Hepatocyte (in vitro differentiated cells): Measurements from ENCODE around the gene BCAS1. TPM values are rescaled to one million over a fixed set of nuclear protein-coding genes. Genes with fewer than 3 reads are reported as not detected.

Experiments used
- DNase-seq: peaks from one replicate; pipeline ENCODE4 v3.0.0-alpha.2; 2016; ENCODE audit warnings: low spot score
- H2AFZ ChIP-seq: fragments of 200-600 bp; sonication (generic); 2 replicates; pipeline ENCODE4 v1.6.0; 2016; ENCODE audit warnings: antibody characterized with exemption, mild to moderate bottlenecking
- H3K27ac ChIP-seq: fragments of 200-600 bp; sonication (generic); 2 replicates; pipeline ENCODE4 v1.5.1; 2016; ENCODE audit warnings: mild to moderate bottlenecking
- H3K27me3 ChIP-seq: fragments of 200-600 bp; sonication (generic); 2 replicates; pipeline ENCODE4 v1.6.1; 2016
- H3K36me3 ChIP-seq: fragments of 200-600 bp; sonication (generic); replicated peaks from 2 replicates; pipeline ENCODE4 v1.5.1; 2016; ENCODE audit warnings: low read depth; ENCODE audit not compliant: insufficient read depth
- H3K4me1 ChIP-seq: fragments of 200-600 bp; sonication (generic); 2 replicates; pipeline ENCODE4 v1.5.1; 2016; ENCODE audit warnings: mild to moderate bottlenecking, moderate library complexity; ENCODE audit not compliant: insufficient read depth
- H3K4me2 ChIP-seq: fragments of 200-600 bp; sonication (generic); 2 replicates; pipeline ENCODE4 v1.6.0; 2016
- H3K4me3 ChIP-seq: fragments of 200-600 bp; sonication (generic); 2 replicates; pipeline ENCODE4 v1.5.1; 2016; ENCODE audit warnings: mild to moderate bottlenecking
- H3K79me2 ChIP-seq: fragments of 200-600 bp; sonication (generic); 2 replicates; pipeline ENCODE4 v1.6.0; 2017; ENCODE audit warnings: mild to moderate bottlenecking
- H3K9me2 ChIP-seq: fragments of 200-600 bp; sonication (generic); replicated peaks from 2 replicates; pipeline ENCODE4 v1.6.0; 2017; ENCODE audit warnings: mild to moderate bottlenecking; ENCODE audit not compliant: insufficient read depth
- H3K9me3 ChIP-seq: fragments of 200-600 bp; sonication (generic); 2 replicates; pipeline ENCODE4 v1.5.1; 2016; ENCODE audit warnings: low read depth, mild to moderate bottlenecking
- H4K20me1 ChIP-seq: fragments of 200-600 bp; sonication (generic); 2 replicates; pipeline ENCODE4 v1.6.0; 2016; ENCODE audit warnings: mild to moderate bottlenecking; ENCODE audit not compliant: insufficient read depth, poor library complexity, severe bottlenecking
- CTCF ChIP-seq: fragments of 200-600 bp; sonication (generic); IDR thresholded peaks from 2 replicates; pipeline ENCODE4 v1.5.1; 2016; ENCODE audit warnings: antibody characterized with exemption, mild to moderate bottlenecking; ENCODE audit not compliant: poor library complexity
- EZH2 ChIP-seq: fragments of 200-600 bp; sonication (generic); IDR thresholded peaks from 2 replicates; pipeline ENCODE4 v1.6.1; 2016; ENCODE audit warnings: antibody characterized with exemption, mild to moderate bottlenecking, borderline replicate concordance
- EZH2phosphoT487 ChIP-seq: fragments of 200-600 bp; sonication (generic); IDR thresholded peaks from one replicate; pipeline ENCODE4 v1.6.1; 2018; ENCODE audit warnings: antibody characterized with exemption, mild to moderate bottlenecking, low read depth, moderate library complexity; ENCODE audit not compliant: unreplicated experiment, severe bottlenecking
- WGBS: methylation state at CpG from one replicate; pipeline ENCODE4 v1.1.6; 2016; ENCODE audit warnings: low lambda C conversion rate; ENCODE audit errors: missing lambda C conversion rate; 5-methylcytosine and 5-hydroxymethylcytosine counted together
- polyA plus RNA-seq: library from polyadenylated mRNA; unstranded; fragments of >200 nt; fragmentation: Nextera tagmentation; extraction: Ambion mirVana; gene quantifications from 2 replicates; pipeline ENCODE4 v1.2.1, GENCODE V29; 2016
- total RNA-seq: library from RNA; depleted of rRNA; stranded (reverse); fragments of >200 nt; gene quantifications from 2 replicates; pipeline ENCODE4 v1.2.3, GENCODE V29; 2014

The BCAS1 gene
- total and polyA plus RNA-seq, 2 experiments from 2014 or later: 4.9 to 9.8 TPM

GRCh38 chr20:53950031-53950430 is 120.4 kb downstream of the BCAS1 start:
- no peak overlapping the region for H3K27ac ChIP-seq
- H3K9me2 ChIP-seq: no peaks in the 10 kb centered on the region
- no peak for DNase-seq
- H3K4me3 ChIP-seq: no peak overlapping the region
- H4K20me1 ChIP-seq: no peaks in the 10 kb centered on the region
- H3K27me3 ChIP-seq: no peaks in the 10 kb centered on the region
- 51% methylated on average over 7 of the region's 7 CpGs for WGBS
- H3K79me2 ChIP-seq: no peaks in the 10 kb centered on the region
- no peak overlapping the region for H2AFZ ChIP-seq
- TF ChIP-seq CTCF: no peak
- no peak for TF ChIP-seq EZH2phosphoT487
- TF ChIP-seq EZH2: no peak
- no peaks in the 10 kb centered on the region for H3K36me3 ChIP-seq
- no peak overlapping the region for H3K4me2 ChIP-seq
- peaks cover 8% of the 10 kb centered on the region for H3K4me1 ChIP-seq
- peaks cover 3% of the 10 kb centered on the region for H3K9me3 ChIP-seq

GRCh38 chr20:53949319-53949839 is 121.0 kb downstream of the BCAS1 start:
- H3K27ac ChIP-seq: no peak overlapping the region
- H3K4me2 ChIP-seq: no peak overlapping the region
- no peaks in the 10 kb centered on the region for H3K9me2 ChIP-seq
- DNase-seq: no peak
- no peak overlapping the region for H3K4me3 ChIP-seq
- no peaks in the 10 kb centered on the region for H4K20me1 ChIP-seq
- H3K4me1 ChIP-seq: peaks cover 8% of the 10 kb centered on the region
- 62% methylated on average over 10 of the region's 10 CpGs for WGBS
- no peaks in the 10 kb centered on the region for H3K27me3 ChIP-seq
- H2AFZ ChIP-seq: no peak overlapping the region
- TF ChIP-seq EZH2: no peak
- no peak for TF ChIP-seq CTCF
- TF ChIP-seq EZH2phosphoT487: no peak
- H3K36me3 ChIP-seq: no peaks in the 10 kb centered on the region
- peaks cover 3% of the 10 kb centered on the region for H3K9me3 ChIP-seq
- no peaks in the 10 kb centered on the region for H3K79me2 ChIP-seq

GRCh38 chr20:53948383-53949318 is 121.7 kb downstream of the BCAS1 start:
- no peak overlapping the region for H2AFZ ChIP-seq

More at GRCh38 chr20:53948383-53949318, 121.7 kb downstream of the BCAS1 start:
- H4K20me1 ChIP-seq: no peaks in the 10 kb centered on the region
- H3K36me3 ChIP-seq: no peaks in the 10 kb centered on the region
- H3K27me3 ChIP-seq: no peaks in the 10 kb centered on the region
- H3K79me2 ChIP-seq: no peaks in the 10 kb centered on the region
- H3K9me2 ChIP-seq: no peaks in the 10 kb centered on the region
- H3K4me2 ChIP-seq: no peak overlapping the region
- peaks cover 3% of the 10 kb centered on the region for H3K9me3 ChIP-seq
- WGBS: 95% methylated on average over 11 of the region's 11 CpGs
- no peak overlapping the region for H3K4me3 ChIP-seq
- TF ChIP-seq EZH2phosphoT487 (no peak), EZH2 (no peak), CTCF (no peak)
- H3K27ac ChIP-seq: no peak overlapping the region
- no peak for DNase-seq
- peaks cover 8% of the 10 kb centered on the region for H3K4me1 ChIP-seq
